AG04449 (cell line): ENCODE results near the gene HDAC1.

Source experiments
- CTCF ChIA-PET: fragments of 350-600 bp; formaldehyde crosslinking; extraction: SDS; loops from one replicate; lab custom pipeline; 2021; ENCODE audit warnings: antibody characterized with exemption; lab: Yijun Ruan, JAX
- POLR2A ChIA-PET: fragments of 400-600, 350-600 bp; formaldehyde crosslinking; extraction: SDS; loops from one replicate; lab custom pipeline; 2020; ENCODE audit warnings: antibody characterized with exemption, inconsistent platforms; lab: Yijun Ruan, JAX
- DNase-seq: peaks from one replicate; pipeline ENCODE4 v3.0.0-alpha.2; 2010; ENCODE audit warnings: low read depth, low spot score
- H3K4me3 ChIP-seq: 2 replicates; pipeline ENCODE4 v1.5.1; 2011; ENCODE audit warnings: low read depth, mild to moderate bottlenecking, control low read depth, low read length
- TF ChIP-seq, protein P1 (sequence below): IDR thresholded peaks from one replicate; pipeline ENCODE4 v1.5.1; 2011; ENCODE audit warnings: mild to moderate bottlenecking, moderate library complexity, low read length, control low read depth, inconsistent platforms; ENCODE audit not compliant: insufficient read depth; ENCODE audit errors: missing control alignments

HDAC1 gene

DNA sequence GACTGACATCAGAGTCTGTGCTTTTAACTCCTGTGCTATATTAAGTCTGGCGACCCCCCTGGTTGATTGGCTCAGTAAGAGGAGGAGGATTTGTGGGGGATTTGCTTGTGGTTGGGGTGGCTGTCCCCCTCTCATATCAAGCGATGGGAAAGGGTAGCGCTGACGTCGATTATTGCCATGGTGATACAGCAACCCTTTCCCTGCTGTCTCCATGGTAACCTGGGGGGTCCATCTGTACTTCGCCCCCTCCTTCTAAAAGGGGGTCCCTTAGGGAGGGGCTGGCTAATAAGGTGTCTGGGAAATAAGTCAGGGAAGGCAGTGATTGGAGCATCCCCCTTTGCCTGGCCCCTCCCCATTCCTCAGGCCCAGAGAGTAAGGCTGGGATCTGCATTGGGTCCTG is 65.7 kb downstream of the HDAC1 start:
- no peak for DNase-seq
- TF ChIP-seq, protein P1, sequence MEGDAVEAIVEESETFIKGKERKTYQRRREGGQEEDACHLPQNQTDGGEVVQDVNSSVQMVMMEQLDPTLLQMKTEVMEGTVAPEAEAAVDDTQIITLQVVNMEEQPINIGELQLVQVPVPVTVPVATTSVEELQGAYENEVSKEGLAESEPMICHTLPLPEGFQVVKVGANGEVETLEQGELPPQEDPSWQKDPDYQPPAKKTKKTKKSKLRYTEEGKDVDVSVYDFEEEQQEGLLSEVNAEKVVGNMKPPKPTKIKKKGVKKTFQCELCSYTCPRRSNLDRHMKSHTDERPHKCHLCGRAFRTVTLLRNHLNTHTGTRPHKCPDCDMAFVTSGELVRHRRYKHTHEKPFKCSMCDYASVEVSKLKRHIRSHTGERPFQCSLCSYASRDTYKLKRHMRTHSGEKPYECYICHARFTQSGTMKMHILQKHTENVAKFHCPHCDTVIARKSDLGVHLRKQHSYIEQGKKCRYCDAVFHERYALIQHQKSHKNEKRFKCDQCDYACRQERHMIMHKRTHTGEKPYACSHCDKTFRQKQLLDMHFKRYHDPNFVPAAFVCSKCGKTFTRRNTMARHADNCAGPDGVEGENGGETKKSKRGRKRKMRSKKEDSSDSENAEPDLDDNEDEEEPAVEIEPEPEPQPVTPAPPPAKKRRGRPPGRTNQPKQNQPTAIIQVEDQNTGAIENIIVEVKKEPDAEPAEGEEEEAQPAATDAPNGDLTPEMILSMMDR: no peak
- ChIA-PET CTCF (no interaction called here), POLR2A (no interaction called here)
- H3K4me3 ChIP-seq: no peak overlapping the region

DNA sequence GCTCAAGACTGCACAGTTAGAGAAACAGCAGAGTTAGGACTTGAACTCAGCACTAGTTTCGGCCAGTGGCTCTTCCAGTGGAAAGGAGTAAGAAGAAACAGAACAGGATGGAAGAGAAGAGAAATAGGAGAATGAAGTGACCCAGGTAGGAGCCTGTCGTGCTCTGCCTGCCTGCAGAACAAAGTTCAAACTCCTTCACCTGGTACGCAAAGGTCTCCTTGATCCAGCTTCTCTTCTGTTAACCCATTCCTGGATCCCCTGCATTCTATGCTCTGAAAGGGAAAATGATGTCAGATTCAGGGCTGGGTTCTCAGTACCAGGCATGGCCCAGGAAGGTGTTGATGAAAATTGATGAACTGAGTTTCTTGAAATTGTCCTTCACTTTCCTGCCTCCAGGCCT is 66.6 kb downstream of the HDAC1 start:
- CTCF ChIA-PET: no interaction called here
- POLR2A ChIA-PET: no interaction called here

DNA sequence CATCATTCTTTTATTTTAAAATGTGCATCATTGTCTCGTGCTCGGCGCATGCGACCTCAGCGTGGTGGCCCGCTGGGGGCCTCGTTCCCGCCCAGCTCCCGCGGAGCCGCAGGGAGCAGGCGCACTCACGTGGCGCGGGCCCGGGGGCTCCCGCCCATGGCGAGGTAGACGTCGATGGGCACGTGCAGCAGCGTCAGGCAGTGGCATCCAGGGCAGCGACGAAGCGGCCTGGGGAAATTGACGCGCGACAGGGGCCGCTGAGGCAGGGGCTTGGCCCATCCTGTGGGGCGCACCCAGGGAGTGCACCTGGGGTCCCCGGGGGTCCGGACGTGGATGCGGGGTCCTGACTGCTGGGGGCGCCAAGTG is 69.4 kb downstream of the HDAC1 start:
- CTCF ChIA-PET: interaction anchor here (5.1 kb wide), 1 partner anchor 146 kb away, joined by 37 read pairs; no protein-coding TSS in a partner anchor

More for the DNA sequence above, 66.6 kb downstream of the HDAC1 start:
- H3K4me3 ChIP-seq: no peak overlapping the region
- DNase-seq: no peak
- TF ChIP-seq, protein P1: no peak

DNA sequence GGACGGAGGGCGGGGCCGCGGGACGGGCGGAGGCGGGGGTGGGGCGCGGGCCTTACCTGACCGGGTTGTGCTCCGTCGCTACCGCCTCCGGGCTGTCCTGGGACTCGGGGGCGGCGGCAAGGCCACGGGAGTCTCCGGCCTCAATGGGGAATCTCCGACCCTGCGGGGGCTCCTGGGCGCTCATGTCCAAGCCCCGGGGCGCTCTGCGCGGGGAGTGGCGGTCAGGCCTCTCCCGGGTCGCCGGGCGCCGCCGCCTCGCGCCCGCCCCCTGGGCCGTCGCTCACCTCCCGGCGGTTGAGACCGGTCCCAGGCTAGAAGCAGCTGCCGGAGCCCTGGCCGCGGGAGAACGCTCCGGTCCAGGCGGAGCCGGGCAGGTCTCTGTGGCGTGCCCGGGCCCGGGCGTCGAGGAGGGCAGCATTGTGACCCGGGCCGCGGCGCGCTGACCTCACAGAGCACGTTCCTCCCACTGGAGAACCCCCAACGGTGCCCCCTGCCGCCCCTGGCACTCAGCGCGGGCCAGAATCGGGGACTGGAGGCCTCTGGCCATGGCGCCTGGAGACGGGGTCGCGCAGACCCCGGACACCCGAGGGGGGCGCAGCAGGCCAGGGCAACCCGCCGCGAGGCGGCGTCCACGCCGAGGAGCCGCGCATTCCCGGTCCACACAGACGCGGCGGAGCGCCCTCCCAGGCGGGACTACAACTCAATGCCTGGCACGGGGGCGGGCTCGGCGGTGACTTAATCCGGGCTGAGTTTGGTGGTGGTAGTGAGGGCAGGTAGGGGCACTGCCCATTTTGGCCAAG is 70.0 kb downstream of the HDAC1 start:
- POLR2A ChIA-PET: interaction anchor here (1.5 kb wide), 1 partner anchor 26 kb away, joined by 4 read pairs; the partner anchor contains the start of gene MARCKSL1

More for the DNA sequence above, 69.4 kb downstream of the HDAC1 start:
- TF ChIP-seq, protein P1: no peak
- H3K4me3 ChIP-seq: no peak overlapping the region
- DNase-seq: no peak
- POLR2A ChIA-PET: interaction anchor here (0.7 kb wide), 1 partner anchor 25 kb away, joined by 3 read pairs; the partner anchor contains the start of gene MARCKSL1

DNA sequence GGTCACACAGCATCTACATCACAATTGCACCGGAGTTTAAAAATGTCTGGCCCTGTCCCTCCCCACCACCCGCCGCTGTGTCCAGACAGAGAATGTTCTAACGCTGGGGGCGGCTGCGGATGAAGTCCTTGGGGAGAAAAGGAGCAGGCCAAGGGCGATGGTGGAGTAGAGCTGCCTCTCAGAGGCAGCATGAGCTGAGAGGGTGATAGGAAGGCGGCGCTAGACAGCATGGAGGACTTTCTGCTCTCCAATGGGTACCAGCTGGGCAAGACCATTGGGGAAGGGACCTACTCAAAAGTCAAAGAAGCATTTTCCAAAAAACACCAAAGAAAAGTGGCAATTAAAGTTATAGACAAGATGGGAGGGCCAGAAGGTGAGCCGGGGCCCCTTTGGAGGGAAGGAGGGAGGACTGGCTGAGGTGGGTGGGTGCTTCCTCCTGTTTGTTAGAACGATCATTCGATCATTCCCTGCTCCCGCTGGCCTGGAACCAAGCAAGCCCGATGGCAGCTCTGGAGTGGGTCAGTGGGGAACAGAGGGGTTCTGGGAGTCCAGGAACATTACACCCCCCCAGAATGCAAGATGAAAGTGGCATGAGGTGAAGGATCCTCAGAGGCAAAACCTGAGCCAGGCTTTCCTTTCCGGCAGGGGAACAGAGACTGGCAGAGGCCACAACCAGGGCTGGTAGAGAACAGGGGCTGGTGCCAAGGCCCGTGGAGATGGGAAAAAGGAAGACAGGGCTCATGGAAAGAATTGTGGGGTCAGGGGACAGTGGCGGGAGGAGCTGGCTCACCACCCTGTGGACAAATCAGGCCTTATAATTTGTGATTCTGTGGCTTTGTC is 70.8 kb downstream of the HDAC1 start, which contains the start of the genes FAM229A and TSSK3:
FAM229A (minus strand) TSS at position 12 of the 840 bp plus-strand sequence. CDS start 394 bp downstream, outside the sequence.
TSSK3 (plus strand) TSS at position 66 of the 840 bp plus-strand sequence; CDS start at position 229, 163 bp downstream.
- TF ChIP-seq, protein P1: no peak
- ChIA-PET POLR2A (interaction anchor here (1.5 kb wide), 1 partner anchor 27 kb away, joined by 4 read pairs; the partner anchor contains the start of gene MARCKSL1), CTCF (interaction anchor here (1.3 to 5.1 kb wide), 3 partner anchors 12 to 147 kb away, joined by 4 to 37 read pairs (median 4); no protein-coding TSS in a partner anchor)
- no peak for DNase-seq
- peak within 1 kb of the TSS; percentile 42 for H3K4me3 ChIP-seq

More for the DNA sequence above, 70.0 kb downstream of the HDAC1 start:
- CTCF ChIA-PET: interaction anchor here (5.1 kb wide), 1 partner anchor 146 kb away, joined by 37 read pairs; no protein-coding TSS in a partner anchor
- peak overlapping the region; percentile 42 for H3K4me3 ChIP-seq
- TF ChIP-seq, protein P1: peak; percentile 45
- DNase-seq: no peak
